DMS153 (cell line): Measurements from ENCODE around the gene HECTD4.

Source experiments
- DNase-seq: peaks from one replicate; lab custom pipeline; 2025; lab: John Stamatoyannopoulos, UW

HECTD4 gene

GRCh38 chr12:112207397-112207924 lies 174.8 kb downstream of the HECTD4 start:
- DNase-seq = no peak

DNA sequence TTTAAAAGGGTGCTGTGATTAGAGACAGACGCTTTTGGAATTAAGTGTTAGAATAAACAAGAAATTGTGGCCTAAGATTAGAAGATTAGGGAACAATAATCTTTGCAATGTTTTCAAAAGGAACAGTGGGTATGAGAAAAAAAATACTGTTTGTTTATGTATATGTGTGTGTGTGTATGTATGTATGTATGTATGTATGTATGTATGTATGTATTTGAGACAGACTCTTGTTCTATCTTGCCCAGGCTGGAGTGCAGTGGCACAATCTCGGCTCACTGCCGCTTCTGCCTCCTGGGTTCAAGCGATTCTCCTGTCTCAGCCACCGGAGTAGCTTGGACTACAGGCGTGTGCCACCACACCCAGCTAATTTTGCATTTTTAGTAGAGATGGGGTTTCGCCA lies 175.3 kb downstream of the HECTD4 start:
- DNase-seq = no peak

DNA sequence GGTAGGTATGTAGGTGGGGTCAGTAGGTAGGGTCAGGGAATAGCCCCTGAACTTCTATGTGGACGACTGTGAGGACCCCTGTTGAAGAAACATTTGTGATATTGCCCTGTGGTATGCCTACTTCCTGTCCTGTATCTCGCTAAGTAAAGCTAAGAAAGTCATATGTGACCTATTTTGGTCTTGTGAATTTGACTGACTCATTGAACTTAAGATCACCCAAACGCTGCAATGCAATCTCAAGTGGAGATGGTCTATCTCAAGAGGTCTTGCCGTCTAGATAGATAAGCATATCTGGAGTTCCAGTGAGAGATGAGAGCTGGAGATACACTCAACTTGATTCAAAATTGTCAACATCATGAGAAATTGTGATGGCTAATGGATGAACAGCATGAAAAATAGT lies 183.1 kb downstream of the HECTD4 start:
- no peak for DNase-seq

DNA sequence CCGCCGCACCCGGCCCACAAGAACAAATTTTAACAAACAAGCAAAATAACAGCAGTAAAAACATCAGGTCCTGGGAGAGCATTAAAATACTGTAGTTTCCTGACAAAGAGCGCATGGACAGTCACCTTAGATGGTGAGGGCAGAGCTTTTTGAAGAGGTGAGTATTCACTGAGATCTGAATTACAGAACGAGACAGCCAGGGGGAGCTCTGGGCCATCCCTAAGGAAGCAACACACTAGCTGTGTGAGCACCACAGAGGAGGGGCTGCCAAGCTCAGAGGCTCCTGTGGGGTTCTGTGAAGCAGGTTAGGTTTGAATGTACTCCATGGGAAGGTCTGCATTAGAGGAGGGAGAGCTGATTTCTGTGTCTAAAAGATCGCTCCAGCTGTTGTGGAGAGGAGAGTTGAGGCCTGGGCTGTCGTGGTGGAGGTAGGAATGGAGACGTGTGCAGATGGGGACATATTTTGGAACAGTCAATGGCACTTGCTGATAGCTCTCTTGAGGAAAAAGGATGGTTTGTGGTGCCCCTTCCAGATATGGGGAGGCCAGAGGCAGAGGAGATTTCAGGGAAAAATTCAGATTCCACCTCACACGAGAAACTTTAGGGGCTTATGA lies 184.0 kb downstream of the HECTD4 start:
- DNase-seq = peak; percentile 6

GRCh38 chr12:112196196-112196875 lies 185.9 kb downstream of the HECTD4 start:
- DNase-seq = no peak

- DNase-seq = no peak
Observed at GRCh38 chr12:112194601-112195247, 187.5 kb downstream of the HECTD4 start.

DNA sequence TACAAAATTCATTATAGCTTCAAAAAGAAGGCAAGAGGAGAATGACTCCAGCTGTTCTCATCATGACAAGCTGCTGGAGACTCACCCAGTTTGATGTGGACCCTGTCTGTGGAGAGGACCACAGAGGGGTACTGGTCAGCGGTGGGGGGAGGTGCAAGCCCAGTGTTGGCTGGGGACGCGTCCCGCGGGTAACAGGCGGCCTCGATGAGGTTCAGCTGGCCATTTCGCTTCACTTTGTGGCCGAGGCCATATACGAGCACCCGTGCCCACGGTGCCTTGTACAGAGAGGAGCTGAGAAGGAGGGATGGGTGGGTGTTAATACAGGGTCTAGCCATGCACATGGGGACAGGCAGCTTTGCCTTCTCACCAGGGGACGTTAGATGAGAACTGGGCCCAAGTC lies 189.8 kb downstream of the HECTD4 start:
- no peak for DNase-seq

DNA sequence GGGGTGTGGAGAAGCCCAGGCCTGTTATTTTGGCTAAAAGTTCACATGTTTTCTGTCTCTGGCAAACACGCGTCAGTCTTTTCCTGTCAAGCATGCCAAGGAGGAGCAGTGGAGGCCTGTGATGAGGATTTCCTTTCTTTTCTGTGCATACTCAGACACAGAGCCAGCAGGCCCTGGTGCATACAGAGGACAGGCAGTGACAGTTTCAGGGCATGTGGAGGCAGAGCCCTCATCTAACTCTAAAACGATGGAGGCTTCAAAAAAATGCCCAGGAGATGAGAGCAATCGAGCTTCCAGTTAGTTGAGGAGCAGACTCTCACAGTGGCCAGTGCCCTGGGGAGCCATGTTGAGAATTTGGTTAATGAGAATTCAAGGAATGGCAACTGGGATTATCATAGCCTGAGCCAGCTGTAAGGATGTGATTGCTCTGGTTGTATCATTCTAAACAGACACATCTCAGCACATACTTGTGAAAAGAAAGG lies 190.3 kb downstream of the HECTD4 start:
- DNase-seq = no peak

DNA sequence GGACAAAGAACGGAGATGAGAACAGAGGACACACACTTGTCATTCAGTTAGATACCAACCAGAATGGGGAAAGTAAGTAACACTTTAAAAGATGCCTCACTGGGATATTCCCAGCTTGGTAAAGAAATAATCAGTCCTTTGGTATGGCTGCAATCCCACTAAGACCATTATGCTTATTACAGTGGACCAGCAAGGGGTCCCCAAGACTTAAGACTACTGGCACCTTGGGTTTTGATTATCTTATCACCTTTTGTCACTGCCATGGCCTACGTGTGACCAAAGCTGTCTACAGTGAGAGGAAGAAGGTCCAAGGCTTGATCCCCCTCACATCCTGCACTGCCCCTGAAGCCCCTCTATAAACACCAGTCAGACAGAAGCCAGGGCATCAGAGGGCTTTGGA lies 191.0 kb downstream of the HECTD4 start:
- no peak for DNase-seq

DNA sequence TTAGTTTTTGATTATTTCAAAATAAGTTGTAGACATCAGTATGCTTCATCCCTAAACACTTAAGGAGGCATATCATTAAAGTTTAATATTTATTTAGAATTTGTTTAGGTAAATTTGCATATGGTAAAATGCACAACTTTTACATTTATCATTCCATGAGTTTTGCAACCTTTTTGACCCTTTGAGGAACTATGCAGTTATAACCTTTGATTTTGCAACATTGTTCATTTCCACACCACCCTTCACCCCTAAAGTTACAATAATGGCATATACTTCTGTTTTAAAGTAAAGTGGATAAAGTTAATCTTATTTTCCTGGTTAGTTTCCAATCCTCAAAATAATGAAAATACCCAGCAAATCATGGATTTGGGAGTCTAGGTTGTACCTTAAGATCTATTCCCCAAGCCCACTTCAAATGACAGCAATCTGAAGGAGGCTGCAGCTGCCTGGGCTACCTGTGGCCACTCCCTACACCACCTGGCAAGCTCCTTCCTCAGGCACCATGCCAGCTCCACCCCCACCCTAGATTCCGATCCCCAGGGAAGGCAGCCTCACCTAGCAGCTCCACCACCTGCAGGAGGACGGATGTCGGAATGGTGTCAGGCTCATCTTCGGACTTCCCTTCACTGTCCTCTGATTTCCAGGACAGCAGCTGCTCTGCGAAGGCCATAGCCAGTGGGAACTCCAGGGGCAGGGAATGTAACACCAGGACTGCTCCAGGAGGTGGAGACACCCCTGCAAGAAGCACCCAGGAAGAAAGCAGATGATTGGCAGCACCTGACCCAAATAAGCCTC lies 191.8 kb downstream of the HECTD4 start:
- DNase-seq = peak; percentile 74

DNA sequence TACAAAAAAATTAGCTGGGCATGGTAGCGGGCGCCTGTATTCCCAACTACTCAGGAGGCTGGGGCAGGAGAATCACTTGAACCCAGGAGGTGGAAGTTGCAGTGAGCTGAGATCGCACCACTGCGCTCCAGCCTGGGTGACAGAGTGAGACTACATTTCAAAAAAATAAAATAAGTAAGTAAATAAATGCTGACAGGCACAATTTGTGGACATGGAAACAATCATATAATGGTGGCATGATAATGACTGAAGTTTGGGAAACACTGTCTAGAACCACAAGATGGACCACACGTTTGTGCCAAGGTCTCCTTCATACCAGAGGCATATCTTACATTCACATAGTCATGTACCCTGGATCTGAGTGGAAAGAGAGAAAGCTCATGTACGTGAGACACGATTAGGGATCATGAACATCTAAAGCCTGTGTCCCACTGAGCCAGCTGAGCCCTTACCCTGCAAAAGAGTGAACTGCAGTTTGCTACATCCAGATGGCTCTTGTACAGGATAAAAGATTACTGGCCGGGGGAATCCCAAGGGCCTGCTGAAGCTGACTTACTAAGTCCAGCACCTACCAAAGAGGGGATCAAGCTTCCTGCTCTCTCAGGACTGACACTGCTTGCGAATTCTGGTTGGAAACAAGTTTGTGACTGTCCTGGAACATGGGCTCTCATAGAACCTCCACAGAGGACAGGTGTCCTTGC lies 194.0 kb downstream of the HECTD4 start:
- DNase-seq = no peak

- DNase-seq = no peak
Observed at GRCh38 chr12:112185093-112185923, 196.9 kb downstream of the HECTD4 start.

GRCh38 chr12:112184056-112184887 lies 198.0 kb downstream of the HECTD4 start:
- no peak for DNase-seq

GRCh38 chr12:112183141-112184021 lies 198.8 kb downstream of the HECTD4 start:
- no peak for DNase-seq

GRCh38 chr12:112182499-112182898 lies 199.7 kb downstream of the HECTD4 start:
- no peak for DNase-seq

- DNase-seq = no peak
Observed at GRCh38 chr12:112180422-112180821, 201.8 kb downstream of the HECTD4 start.

DNA sequence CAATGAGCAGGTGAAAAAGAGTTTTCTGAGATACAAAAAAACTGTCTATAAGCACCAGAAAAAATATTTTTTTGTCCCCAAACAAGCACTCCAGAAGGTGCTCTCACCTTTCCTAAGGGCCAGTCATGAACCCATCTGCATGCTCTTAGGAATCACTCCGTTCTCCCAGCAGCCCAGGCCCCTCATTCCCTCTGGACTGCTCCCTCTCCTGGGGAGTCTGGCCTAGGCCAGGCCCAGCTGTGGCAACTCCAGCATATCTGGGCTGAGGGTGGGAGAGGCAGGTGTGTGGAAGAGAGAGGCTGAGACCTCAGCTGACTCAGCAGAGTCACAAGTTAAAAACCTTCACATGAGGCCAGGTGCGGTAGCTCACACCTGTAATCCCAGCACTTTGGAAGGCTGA lies 202.3 kb downstream of the HECTD4 start:
- no peak for DNase-seq

- no peak for DNase-seq
Observed at GRCh38 chr12:112179341-112179740, 202.9 kb downstream of the HECTD4 start.

GRCh38 chr12:112178796-112179195 lies 203.4 kb downstream of the HECTD4 start:
- no peak for DNase-seq
